Measurements from ENCODE around the gene FGGY.

- TF ChIP-seq CTCF (IDR thresholded peaks at IDR 0.05; ENCODE audit: borderline replicate concordance, extremely low read depth, low read length, poor library complexity, severe bottlenecking) (no peak), EZH2 (IDR thresholded peaks at IDR 0.05; ENCODE audit: borderline replicate concordance, low read depth, low read length, severe bottlenecking) (no peak)
These were observed 389.7 kb downstream of the FGGY start for GRCh38 chr1:59686574-59686973.

Measured in DND-41 (cell line).